Inferior parietal cortex (tissue), 1 donor: ENCODE results near the gene ISG20.

ENCODE experiments used
- DNase-seq: peaks from one replicate; pipeline ENCODE4 v3.0.0-alpha.2; 2016; ENCODE audit errors: extremely low spot score

The ISG20 gene

GRCh38 chr15:88684345-88684744, 45.5 kb downstream of the ISG20 start:
- no peak for DNase-seq

GRCh38 chr15:88686166-88686565, 47.4 kb downstream of the ISG20 start:
- no peak for DNase-seq

- DNase-seq, result no peak
Observed at GRCh38 chr15:88688394-88688933, 49.6 kb downstream of the ISG20 start.

GRCh38 chr15:88690331-88690730, 51.5 kb downstream of the ISG20 start:
- peak; percentile 52 for DNase-seq

GRCh38 chr15:88693191-88693590, 54.4 kb downstream of the ISG20 start:
- DNase-seq, result no peak

- no peak for DNase-seq
Observed at GRCh38 chr15:88695101-88695500, 56.3 kb downstream of the ISG20 start.

- DNase-seq, result no peak
Observed at GRCh38 chr15:88695691-88696251, 57.0 kb downstream of the ISG20 start.

- DNase-seq, result no peak
Observed at GRCh38 chr15:88696254-88696653, 57.4 kb downstream of the ISG20 start.

- no peak for DNase-seq
Observed at GRCh38 chr15:88697276-88697675, 58.5 kb downstream of the ISG20 start.

- DNase-seq, result no peak
Observed at GRCh38 chr15:88699861-88700260, 61.0 kb downstream of the ISG20 start.

- DNase-seq, result no peak
Observed at GRCh38 chr15:88700716-88701115, 61.9 kb downstream of the ISG20 start.

GRCh38 chr15:88701561-88702095, 62.8 kb downstream of the ISG20 start:
- DNase-seq, result no peak

GRCh38 chr15:88702983-88703382, 64.2 kb downstream of the ISG20 start:
- DNase-seq, result no peak

GRCh38 chr15:88703533-88703932, 64.7 kb downstream of the ISG20 start:
- DNase-seq, result no peak

- no peak for DNase-seq
Observed at GRCh38 chr15:88704791-88705768, 66.3 kb downstream of the ISG20 start.

- no peak for DNase-seq
Observed at GRCh38 chr15:88705769-88706165, 67.0 kb downstream of the ISG20 start.
